Globus pallidus (tissue), 1 donor: ENCODE data around the gene PTPN23.

Source experiments
- DNase-seq: peaks from one replicate; pipeline ENCODE4 v3.0.0-alpha.2; 2015; ENCODE audit warnings: low spot score

PTPN23 gene

DNA sequence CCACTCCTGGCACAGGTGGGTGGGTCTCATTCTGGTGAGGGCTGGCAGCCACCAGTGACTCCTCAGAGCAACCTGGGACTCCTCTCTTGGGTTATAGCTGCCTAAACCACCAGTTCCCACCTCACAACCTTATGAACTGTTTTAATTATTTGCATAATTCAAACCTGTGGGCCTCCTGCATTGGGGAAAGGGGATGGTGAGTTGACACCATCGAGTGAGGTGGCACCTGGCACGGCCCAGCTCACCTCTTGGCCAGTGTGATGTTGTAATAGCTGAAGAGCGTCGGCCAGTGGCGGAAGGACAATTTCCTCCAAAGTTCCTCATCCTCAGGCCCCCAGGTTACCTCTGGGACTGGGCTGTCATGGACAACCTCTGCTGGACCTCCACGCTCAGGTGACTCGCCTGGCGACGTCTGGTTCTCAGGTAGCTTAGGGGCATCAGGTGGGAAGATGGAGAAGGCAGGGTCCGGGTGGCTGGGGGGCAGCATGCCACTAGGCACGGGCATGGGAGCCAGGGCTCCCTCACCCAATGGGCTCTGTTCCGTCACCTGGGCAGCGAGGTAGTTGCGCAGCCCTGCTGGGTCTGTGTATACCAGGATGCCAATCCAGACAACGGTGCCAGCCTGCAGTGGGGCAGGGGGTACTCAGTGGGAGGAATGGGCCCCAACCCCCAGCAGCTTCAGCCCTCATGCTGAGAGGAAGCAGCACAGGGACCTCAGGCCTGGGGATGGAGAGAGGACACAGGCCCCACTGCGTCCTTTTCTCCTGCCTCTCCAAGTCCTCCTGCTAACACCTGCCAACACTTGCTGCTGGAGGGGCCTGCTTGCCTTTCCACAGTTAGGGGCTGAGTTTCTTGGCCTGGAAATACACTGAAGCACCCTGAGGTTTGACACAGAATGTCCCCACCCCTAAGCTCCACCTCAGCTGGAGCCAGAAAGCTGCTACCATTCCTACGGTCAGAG lies 38.5 kb downstream of the PTPN23 start:
- no peak for DNase-seq

- no peak for DNase-seq
These were observed 39.2 kb downstream of the PTPN23 start for GRCh38 chr3:47420044-47420430.

- peak; percentile 83 for DNase-seq
These were observed 40.0 kb downstream of the PTPN23 start for GRCh38 chr3:47420511-47421484.

- DNase-seq: no peak
These were observed 41.2 kb downstream of the PTPN23 start for GRCh38 chr3:47421741-47422649.

DNA sequence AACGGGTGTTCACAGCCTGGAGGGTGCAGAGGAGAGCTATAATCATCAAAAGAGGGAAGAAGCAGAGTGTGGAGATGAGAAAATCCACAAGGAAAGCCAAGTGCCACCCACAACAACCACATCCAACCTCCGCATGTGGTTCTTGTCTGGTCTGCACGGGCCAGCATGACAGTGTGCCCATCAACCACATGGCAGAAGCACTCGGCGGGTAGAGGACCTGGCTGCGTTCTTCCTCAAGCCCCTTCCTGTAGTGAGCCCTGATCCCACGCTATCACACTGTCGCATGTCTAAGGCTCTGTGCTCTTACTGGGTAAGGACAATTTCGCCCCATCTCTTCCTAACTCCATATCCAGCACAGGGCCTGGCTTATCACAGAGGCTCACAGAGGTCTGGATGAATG lies 41.9 kb downstream of the PTPN23 start:
- DNase-seq: no peak

DNA sequence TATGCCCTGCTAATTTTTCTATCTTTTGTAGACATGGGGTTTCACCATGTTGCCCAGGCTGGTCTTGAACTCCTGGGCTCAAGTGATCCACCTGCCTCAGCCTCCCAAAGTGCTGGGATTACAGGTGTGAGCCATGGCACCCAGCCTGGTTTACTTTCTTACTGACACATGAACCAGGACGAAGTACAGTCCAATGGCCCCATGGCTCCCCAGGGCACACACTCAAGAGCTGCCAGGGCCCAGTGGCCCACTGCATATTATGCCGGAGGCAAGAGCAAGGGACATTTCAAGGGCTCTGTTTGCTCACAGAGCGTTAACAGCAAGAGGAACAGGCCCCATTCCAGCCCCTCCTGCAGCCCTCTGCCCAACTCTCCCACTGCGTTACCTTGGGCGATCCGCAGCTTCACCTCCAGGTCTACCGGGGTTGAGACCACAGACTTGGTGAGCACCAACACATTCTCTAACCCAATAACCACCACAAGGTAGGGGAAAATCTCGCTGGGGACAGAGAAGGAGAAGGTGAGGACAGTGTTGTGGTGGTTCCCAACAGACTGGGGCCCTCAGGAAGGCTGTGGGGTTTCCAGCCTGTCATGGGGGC lies 42.8 kb downstream of the PTPN23 start:
- DNase-seq: no peak

DNA sequence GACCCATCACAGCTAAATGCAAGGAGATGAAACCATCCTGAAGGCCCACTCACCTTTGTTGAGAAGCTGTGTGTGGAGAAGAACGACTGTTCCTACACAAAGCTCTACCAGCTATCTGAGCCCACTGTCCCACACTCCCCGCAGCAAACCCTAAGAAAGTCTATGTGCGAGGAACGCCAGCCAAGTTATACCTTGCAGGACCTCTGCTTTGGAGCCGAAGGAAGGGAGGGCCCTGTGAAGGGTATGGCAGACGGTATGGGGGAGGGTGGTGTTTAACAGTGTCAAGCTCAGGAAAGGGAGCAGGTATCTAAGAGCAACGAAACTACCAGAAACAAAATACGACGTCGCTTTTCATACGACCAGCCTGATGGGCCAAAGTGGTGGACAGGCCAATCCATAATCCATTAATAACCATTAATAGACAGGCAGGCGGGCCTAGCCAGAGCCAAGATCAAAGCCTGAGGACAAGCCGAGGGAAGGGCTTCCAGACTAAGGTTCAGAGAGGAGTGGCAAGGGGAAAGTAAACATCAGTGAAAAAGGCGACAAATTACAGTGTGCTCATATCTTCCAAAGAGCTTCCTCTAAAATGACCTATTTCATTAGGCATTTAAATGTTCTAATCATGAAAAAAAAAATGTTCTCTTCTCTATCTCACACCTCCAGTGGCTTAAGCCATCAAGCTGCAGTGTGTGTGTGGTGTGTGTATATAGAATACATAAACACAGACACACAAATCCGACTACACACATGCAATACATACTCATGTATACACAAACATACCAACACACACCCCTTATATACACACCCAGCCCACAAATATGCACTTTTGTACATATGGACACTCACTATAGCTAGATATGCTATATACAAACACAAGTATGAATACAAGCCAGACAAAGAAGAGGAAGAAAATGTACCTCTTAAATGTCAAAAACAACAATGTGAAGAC lies 43.9 kb downstream of the PTPN23 start:
- no peak for DNase-seq

- no peak for DNase-seq
These were observed 44.6 kb downstream of the PTPN23 start for GRCh38 chr3:47425383-47425778.

DNA sequence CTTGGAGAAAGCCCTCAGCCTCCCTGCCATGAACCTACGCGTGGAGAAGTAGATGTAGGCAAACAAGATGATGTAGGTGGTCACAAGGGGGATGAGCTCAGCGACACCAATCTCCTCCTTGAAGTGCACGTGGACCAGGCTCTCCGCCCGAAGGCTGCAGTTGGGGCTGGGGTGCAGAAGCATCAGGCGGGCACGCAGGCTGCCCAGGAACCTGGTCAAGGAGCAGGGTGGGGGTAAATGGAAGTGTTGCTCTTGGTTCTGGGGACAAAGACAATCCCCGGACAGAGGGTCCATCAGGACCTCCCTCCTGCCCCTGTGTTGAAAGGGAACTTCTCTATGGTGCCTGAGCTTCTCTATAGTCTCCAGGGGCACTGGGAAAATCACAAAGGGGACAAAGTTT lies 45.1 kb downstream of the PTPN23 start:
- no peak for DNase-seq

- no peak for DNase-seq
These were observed 47.0 kb downstream of the PTPN23 start for GRCh38 chr3:47427866-47428265.

DNA sequence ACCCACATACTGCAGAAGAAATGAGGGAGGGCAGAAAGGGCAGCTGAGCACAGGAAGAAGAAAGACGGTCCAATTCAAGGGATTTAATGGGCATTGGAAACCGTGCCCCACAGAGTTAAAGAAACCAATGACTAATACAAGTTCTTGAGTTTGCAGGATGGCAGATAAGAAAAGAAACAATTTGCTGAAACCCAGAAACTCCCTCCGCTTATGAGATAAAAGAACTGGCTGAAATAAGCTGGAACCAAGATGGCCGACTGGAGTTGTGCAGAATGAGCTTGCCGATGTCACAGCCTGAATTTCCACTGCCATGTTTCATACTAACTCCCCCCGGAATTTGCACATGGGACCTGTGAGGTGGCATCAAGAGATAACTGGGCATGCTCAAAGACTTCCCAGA lies 47.8 kb downstream of the PTPN23 start:
- DNase-seq: no peak

GRCh38 chr3:47429476-47430270 lies 48.9 kb downstream of the PTPN23 start:
- no peak for DNase-seq

DNA sequence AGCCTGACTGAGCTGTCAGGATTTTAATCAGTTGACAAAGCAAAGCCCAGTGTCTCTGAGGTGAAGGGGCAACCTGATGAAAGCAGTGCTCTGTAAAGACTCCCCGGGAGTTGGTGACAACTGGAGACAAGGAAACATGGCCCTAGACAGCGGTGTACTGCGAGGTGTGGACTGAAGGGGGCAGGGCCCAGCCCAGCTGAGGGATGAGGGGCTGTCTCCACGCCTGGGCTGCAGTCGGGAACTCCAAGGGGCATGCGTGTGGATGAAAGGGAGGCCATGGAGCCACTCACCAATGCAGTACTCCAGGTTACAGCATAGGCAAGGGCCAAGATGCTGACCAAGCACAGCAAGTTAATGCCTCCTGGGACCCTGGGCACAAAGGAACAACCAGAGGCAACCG lies 49.8 kb downstream of the PTPN23 start:
- DNase-seq: no peak

DNA sequence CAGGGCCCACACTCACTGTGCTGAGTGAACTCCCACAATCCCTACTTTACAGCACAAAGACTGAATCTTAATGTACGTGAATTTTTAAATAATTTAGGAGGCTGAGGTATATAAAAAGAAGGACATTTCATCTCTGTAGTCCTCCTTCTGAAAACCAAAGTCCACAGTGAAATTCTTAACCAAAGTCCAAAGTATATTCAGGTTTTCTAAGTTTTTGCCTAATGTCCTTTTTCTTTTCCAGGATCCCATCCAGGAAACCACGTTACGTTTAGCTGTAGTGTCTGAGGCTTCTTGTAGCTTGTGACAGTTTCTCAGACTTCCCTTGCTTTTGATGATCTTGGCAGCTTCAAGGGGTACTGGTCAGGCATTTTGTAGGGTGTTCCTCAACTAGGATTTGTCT lies 50.4 kb downstream of the PTPN23 start:
- DNase-seq: no peak

DNA sequence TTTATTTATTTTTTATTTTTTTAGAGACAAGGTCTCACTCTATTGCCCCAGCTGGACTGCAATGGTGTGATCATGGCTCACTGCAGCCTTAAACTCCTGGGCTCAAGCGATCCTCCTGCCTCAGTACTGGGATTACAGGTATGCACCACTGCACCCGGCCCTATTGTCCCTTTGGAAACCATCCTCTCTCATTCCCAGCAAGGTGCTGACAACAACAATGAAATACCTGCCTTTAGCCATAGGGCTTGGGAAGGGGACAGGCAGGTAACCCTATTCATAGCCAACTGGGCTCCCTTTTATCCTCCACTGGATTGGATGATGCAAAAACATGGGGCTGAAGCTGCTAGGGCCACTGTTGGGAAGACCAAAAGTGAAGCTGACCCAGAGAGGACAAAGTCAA lies 51.9 kb downstream of the PTPN23 start:
- DNase-seq: no peak

DNA sequence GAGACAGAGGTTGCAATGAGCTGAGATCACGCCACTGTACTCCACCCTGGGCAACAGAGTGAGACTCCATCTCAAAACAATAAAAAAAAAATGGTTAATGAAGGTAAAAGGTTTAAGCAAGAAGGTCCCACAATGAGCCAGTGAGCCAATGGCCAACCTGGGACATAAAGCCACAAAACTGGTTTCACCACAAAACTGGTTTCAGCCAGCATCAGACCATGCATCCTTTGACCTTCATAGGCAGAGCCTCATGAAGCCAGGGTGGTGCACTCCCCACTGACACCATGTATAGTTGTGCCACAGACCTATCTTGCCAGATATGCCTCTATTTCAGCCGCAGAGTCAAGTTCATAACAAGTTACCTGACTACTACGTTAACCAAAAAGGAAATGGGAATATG lies 53.0 kb downstream of the PTPN23 start:
- no peak for DNase-seq

DNA sequence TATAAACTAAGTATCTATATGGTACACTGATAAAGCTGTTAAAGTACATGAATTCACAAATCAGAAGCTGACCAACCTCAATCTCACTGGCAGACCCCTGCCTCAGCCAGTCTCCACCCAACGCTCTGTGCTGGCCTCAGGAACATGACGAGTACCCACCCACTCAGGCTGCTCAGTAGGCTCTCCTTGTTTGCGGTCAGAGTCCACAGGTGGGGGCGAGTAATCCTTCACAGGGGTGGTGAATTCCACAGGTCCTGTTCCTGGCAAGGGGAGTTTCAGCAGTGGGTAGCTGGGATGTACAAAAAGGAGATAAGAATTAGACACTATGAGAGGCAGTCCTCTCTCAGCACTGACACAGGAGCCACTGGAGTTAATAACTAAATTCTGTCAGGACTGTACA lies 54.0 kb downstream of the PTPN23 start:
- DNase-seq: no peak

GRCh38 chr3:47436180-47436579 lies 55.4 kb downstream of the PTPN23 start:
- no peak for DNase-seq

GRCh38 chr3:47440131-47440530 lies 59.3 kb downstream of the PTPN23 start:
- DNase-seq: peak; percentile 84
